G401 (cell line): Measurements from ENCODE around the gene SARDH. TPM values are rescaled to one million over a fixed set of nuclear protein-coding genes. Genes with fewer than 3 reads are reported as not detected.
"Not testable (repeated sequence)": the region's sequence is repeated elsewhere in the genome, so short reads cannot be mapped to it uniquely, and the experiment has no call there.

Source experiments
- DNase-seq: peaks from one replicate; pipeline ENCODE4 v3.0.0-alpha.2; 2015; ENCODE audit warnings: low spot score
- in situ Hi-C: cut with HindIII; loops from 2 replicates; pipeline ENCODE4 v1.10.0; 2016; ENCODE audit warnings: low sequenced_read_pairs, mixed read lengths
- total RNA-seq: library from RNA; depleted of rRNA; stranded (reverse); fragments of >200 nt; shearing (Covaris generic); gene quantifications from 2 replicates; pipeline ENCODE4 v1.2.3, GENCODE V29; 2014

The SARDH gene
- total RNA-seq, 1 experiment from 2014 or later = 13.2 TPM

DNA sequence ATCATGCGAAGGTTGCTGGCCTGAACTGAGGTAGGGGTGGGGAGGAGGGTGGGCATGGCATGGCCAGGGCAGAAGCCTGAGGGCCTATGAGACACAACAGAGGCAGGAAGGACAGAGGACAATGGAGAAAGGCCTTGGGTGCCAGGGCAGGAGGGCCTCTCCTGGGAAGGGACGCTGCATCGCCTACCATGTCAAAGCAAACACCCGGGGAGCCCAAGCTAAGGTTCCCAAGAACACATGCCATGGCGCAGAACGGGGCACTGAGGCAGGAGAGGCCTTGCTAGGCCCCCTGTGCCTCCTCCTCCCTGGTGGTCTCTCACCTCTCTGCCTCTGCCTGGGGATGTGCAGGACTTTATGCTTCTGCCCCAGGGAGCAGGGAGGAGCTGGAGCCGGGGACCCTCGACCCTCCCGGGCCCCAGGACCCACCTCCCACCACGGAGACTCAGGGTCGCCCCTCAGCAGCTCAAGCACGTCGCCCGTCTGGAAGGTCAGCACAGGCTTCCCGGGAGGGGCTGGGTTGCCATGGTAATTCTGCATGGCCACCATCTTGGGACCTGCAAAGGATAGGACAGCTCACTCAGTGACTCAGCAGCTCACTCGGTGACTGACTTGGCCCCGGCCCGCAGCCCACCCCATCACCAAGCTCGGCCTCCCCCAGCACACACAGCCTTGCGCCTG is 40.3 kb upstream of the SARDH start:
- in situ Hi-C loops = loop anchor here (25.0 kb wide), 1 partner anchor 234 kb away; no protein-coding TSS in a partner anchor

DNA sequence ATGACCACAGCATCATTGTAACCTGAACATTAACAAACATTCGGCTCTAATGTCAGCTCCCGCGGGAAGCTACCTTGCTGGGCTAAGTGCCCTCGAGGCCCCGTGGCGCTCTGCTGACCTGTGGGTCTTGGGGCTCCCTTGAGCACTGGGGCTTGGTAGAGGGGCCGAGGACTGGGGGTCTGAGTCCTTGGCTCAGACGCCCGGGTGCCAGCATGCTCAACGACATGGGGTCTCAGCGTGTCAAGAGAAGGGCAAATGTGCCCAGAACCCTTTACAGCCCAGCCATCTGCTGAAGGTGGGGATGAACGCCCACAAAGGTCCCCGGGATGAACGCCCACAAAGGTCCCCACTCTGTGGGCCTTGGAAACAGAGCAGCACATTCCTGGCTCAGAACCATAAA is 39.7 kb upstream of the SARDH start:
- in situ Hi-C loops = loop anchor here (25.0 kb wide), 1 partner anchor 234 kb away; no protein-coding TSS in a partner anchor
- DNase-seq = no peak

More for the DNA sequence above, 40.3 kb upstream of the SARDH start:
- no peak for DNase-seq

- in situ Hi-C loops = loop anchor here (25.0 kb wide), 1 partner anchor 235 kb away; no protein-coding TSS in a partner anchor
These were observed 39.1 kb upstream of the SARDH start for GRCh38 chr9:133777068-133777791.

GRCh38 chr9:133775951-133776905 is 38.1 kb upstream of the SARDH start:
- DNase-seq = no peak
- in situ Hi-C loops = loop anchor here (25.0 kb wide), 1 partner anchor 236 kb away; no protein-coding TSS in a partner anchor

More at GRCh38 chr9:133777068-133777791, 39.1 kb upstream of the SARDH start:
- DNase-seq = no peak

GRCh38 chr9:133775291-133775690 is 37.1 kb upstream of the SARDH start:
- in situ Hi-C loops = loop anchor here (25.0 kb wide), 1 partner anchor 237 kb away; no protein-coding TSS in a partner anchor
- no peak for DNase-seq

DNA sequence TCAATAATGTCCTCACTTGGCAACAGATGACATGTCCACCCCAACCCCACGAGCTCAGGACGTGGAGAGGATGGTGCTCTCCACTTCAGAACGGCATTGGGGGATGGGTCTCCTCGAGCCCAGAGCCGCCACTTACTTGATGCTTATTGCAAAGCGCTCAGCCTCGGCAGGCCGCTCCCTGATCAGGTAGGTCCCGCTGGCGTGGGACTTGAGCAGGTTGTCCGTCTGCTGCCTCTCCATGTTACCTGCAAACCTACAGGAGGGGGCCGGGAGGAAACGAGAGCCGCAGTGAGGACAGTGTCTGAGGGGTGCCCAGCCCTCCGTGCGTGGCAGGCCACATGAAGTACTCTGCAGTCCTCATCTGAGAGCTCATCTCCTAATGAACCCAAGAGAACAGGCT is 36.6 kb upstream of the SARDH start:
- in situ Hi-C loops = loop anchor here (25.0 kb wide), 1 partner anchor 238 kb away; no protein-coding TSS in a partner anchor

GRCh38 chr9:133773889-133774655 is 35.9 kb upstream of the SARDH start:
- no peak for DNase-seq
- in situ Hi-C loops = no loop called here

More for the DNA sequence above, 36.6 kb upstream of the SARDH start:
- no peak for DNase-seq

DNA sequence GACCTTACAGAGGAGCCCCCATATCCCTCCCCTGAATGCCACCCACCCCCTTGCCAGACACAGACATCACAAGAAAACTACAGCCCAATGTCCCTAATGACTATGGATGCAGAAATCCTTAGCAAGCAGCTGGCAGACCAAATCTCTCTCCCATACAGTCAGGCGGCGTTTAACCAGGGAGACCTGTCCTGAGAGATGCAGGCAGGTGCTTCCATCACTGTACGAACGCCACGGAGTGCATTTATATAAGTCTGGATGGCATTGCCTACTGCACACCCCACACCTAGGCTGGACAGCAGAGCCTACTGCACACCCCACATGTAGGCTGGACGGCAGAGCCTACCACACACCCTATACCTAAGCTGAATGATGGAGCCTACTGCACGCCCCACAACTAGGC is 34.4 kb upstream of the SARDH start:
- in situ Hi-C loops = no loop called here
- DNase-seq = no peak

GRCh38 chr9:133771486-133772482 is 33.6 kb upstream of the SARDH start:
- in situ Hi-C loops = no loop called here
- DNase-seq = no peak

DNA sequence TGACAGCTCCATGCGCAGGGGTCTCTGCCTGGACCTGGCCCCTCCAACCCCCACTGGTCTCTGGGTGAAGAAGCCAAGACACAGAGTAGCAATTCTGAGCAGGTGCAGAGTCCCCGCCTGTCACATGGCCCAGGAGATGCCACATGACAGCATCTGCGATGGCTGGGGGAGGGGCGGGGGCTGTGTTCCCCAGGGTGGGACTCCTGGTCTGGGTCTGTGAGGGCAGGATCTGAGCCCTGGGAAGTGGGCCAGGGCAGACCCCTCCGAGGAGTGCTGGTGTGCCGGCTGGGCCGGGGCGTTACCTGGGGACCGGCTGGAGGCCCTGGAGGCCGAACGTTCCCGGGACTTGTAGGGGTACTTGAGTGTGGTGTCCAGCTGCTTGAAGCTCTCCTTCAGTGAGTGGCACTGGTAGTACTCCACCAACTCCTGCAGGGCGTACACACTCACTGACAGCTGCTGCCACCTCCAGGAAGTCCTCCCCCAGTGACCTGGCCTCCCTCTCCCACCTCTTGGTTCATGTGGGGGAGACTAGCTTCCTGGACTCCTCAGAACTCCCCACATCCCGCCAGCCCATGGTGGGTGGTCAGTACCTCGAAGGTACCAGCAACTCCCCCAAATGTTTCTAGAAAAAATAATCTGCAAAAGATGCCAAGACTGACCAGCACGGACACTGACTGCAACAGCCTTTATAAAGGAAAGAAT is 32.1 kb upstream of the SARDH start:
- DNase-seq = no peak
- in situ Hi-C loops = no loop called here

DNA sequence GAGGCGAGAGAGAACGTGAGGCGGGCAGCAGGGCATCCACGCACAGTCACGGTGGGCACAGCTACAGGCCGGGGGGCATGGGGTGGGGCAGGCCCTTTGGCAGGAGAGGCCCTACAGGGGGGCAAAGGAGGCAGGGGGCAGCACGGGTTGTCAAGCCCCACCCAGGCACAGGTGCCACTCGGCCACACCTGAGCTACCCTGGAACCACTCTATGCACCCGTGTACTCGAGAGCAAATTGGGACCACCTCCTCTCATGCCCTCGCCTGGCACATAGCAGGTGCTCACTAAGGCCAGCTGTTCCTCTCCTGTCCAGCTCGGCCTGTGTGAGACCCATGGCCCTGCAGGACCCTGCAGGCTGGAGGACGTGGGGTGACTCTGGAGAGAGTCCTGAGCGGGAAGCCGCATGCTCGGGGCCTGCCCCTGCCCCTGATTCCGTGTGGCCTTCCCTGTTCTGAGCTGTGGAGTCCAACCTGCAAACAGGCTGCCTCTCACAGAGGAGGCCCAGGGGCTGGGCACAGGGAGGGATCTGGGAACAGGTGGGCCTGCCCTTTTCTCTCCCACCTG is 31.4 kb upstream of the SARDH start:
- no peak for DNase-seq

DNA sequence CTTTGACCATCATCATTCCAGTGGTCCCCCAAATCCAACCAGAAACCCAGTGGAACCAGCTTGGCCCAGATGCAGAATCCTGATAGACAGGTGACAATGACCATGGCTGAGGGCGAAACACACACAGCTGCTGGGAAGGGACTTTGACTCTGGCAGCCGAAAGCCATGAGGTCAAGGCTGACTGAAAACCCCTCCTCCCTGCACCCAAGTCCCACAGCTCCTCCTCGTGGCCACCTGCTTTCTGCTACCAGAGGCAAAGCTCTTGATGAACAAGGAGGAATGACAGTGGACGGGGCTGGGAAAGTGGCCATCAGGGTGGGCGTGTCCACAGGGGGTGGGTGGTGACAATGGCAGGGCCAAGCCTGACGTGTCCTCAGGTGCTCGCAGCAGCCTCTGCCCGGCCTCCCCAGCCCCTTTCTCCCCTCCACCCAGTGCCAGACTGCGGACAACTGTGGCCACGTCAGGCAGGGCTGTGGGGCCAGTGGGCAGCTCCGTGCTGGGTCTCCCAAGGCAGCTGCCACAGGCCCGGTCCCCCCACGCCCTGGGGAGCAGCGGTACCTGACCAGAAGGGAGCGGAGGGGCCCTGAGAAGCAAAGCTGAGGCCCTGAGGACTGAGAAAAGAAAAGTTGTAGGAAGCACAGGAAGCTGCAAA is 30.8 kb upstream of the SARDH start:
- no peak for DNase-seq

More for the DNA sequence above, 31.4 kb upstream of the SARDH start:
- in situ Hi-C loops = no loop called here

GRCh38 chr9:133768371-133768858 is 30.3 kb upstream of the SARDH start:
- DNase-seq = no peak
- in situ Hi-C loops = no loop called here

More for the DNA sequence above, 30.8 kb upstream of the SARDH start:
- in situ Hi-C loops = no loop called here

DNA sequence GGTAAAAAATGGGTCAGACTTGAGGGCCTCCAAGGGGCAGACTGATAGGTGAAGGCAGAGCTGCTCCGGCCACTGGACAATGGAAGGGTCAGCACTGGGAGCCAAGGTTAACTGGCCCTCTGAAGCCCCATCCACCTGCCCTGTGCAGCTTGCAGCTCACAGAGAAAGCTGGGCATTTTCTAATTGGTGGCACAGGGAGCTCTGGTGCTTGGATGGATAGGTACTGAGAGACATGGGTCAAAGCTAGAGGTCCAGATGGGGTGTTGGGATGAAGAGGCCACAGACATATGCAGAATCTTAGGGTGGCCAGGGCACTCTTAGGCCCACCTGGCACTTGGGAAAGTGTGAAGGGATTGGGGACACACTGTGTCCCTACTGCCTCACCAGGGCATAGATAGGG is 29.5 kb upstream of the SARDH start:
- in situ Hi-C loops = no loop called here
- no peak for DNase-seq

DNA sequence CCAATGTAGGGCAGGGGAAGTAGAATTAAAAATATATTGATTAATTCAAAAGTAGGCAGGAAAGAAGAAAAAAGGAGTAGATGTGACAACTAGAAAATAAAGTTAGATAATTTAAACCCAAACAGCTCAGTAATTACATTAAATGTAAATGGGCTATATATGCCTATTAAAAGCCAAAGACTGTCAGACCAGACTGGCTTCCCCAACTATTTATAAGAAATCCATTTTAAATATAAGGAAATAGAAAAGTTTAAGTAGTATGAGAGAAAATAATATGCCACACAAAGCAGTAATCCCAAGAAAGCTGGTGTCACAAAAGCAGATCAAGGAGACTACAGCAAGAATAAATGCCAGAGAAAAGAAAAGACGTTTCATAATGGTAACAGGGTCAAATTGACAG is 28.9 kb upstream of the SARDH start:
- no peak for DNase-seq
- in situ Hi-C loops = no loop called here

GRCh38 chr9:133766234-133766633 is 28.1 kb upstream of the SARDH start:
- in situ Hi-C loops, DNase-seq: not testable (repeated sequence)
